ENCODE measurements around the gene OSMR. TPM values are rescaled to one million over a fixed set of nuclear protein-coding genes. Genes with fewer than 3 reads are reported as not detected.

OSMR gene
- total RNA-seq, 1 donor from 2014 or later = 17.4 TPM

DNA sequence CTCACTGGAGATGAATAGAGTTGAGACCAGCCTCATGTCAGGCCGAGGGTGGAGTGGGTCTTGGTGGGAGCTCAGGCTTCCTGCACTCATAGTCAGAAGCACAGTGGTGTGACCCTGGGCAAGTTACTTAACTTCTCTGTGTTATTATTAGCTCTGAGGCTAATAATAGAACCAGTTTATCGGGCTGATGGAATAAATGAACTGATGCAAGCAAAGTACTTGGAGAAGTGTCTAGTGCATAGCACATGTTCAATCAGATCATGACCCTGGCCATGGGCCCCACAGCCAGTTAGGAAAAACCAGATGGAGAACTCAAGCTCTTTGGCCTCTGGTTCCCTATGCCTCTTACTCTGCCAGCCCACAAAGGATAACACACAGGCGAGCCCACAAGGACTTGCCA is 45.3 kb upstream of the OSMR start:
- no peaks in the 10 kb centered on the region for H3K9me3 Mint-ChIP-seq (ENCODE audit: unreplicated experiment)
- no peaks in the 10 kb centered on the region for H3K4me1 Mint-ChIP-seq (ENCODE audit: unreplicated experiment)
- no peak overlapping the region for H3K4me3 Mint-ChIP-seq (ENCODE audit: unreplicated experiment)
- peaks cover 4% of the 10 kb centered on the region for H3K27me3 Mint-ChIP-seq (ENCODE audit: unreplicated experiment)
- no peak for DNase-seq (ENCODE audit: low spot score)
- TF ChIP-seq, protein P1, sequence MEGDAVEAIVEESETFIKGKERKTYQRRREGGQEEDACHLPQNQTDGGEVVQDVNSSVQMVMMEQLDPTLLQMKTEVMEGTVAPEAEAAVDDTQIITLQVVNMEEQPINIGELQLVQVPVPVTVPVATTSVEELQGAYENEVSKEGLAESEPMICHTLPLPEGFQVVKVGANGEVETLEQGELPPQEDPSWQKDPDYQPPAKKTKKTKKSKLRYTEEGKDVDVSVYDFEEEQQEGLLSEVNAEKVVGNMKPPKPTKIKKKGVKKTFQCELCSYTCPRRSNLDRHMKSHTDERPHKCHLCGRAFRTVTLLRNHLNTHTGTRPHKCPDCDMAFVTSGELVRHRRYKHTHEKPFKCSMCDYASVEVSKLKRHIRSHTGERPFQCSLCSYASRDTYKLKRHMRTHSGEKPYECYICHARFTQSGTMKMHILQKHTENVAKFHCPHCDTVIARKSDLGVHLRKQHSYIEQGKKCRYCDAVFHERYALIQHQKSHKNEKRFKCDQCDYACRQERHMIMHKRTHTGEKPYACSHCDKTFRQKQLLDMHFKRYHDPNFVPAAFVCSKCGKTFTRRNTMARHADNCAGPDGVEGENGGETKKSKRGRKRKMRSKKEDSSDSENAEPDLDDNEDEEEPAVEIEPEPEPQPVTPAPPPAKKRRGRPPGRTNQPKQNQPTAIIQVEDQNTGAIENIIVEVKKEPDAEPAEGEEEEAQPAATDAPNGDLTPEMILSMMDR (IDR thresholded peaks at IDR 0.05; ENCODE audit: unreplicated experiment) = no peak
- no peak overlapping the region for H3K27ac Mint-ChIP-seq (ENCODE audit: unreplicated experiment)
- no peaks in the 10 kb centered on the region for H3K36me3 Mint-ChIP-seq (ENCODE audit: low read depth, unreplicated experiment)

DNA sequence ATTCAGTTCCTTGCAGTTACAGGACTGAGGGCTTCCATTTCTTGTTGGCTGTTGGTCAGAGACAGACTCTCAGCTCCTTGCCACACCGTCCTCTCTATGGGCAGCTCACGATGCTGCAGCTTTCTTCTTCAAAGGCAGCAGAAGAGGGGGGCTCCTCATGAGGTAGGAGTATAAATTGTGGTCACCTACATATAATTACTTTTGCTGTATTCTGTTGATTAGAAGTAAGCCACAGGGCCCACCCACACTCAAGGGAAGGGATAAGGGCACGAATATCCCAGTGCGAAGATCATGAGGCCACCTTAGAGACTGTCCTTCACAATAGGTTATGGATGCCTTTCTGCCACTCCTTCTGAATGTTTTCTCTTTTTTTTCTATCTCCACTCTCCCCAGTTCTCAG is 43.7 kb upstream of the OSMR start:
- no peak for DNase-seq (ENCODE audit: low spot score)
- H3K4me1 Mint-ChIP-seq (ENCODE audit: unreplicated experiment) = peaks cover 5% of the 10 kb centered on the region
- TF ChIP-seq, protein P1 (IDR thresholded peaks at IDR 0.05; ENCODE audit: unreplicated experiment) = no peak
- no peak overlapping the region for H3K4me3 Mint-ChIP-seq (ENCODE audit: unreplicated experiment)
- H3K9me3 Mint-ChIP-seq (ENCODE audit: unreplicated experiment) = no peaks in the 10 kb centered on the region
- H3K27ac Mint-ChIP-seq (ENCODE audit: unreplicated experiment) = no peak overlapping the region
- peaks cover 4% of the 10 kb centered on the region for H3K27me3 Mint-ChIP-seq (ENCODE audit: unreplicated experiment)
- H3K36me3 Mint-ChIP-seq (ENCODE audit: low read depth, unreplicated experiment) = no peaks in the 10 kb centered on the region

DNA sequence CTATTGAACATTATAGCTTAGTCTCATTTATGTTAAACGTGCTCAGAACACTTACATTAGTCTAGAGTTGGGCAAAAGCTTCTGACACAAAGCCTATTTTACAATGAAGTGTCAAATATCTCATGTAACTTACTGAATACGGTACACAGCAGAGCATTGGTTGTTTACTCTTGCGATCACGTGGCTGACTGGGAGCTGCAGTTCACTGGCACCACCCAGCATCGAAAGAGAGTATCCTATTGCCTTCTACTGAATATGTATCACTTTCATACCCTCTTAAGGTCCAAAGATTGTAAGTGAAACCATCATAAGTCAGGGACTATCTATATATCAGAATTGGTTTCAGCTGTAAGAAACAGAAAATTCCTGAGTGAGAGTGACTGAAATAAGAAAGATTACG is 42.6 kb upstream of the OSMR start:
- no peak for DNase-seq (ENCODE audit: low spot score)
- Mint-ChIP-seq H3K4me1 (ENCODE audit: unreplicated experiment) (peaks cover 6% of the 10 kb centered on the region), H3K27ac (ENCODE audit: unreplicated experiment) (no peak overlapping the region), H3K27me3 (ENCODE audit: unreplicated experiment) (peaks cover 4% of the 10 kb centered on the region), H3K4me3 (ENCODE audit: unreplicated experiment) (no peak overlapping the region), H3K36me3 (ENCODE audit: low read depth, unreplicated experiment) (no peaks in the 10 kb centered on the region), H3K9me3 (ENCODE audit: unreplicated experiment) (no peaks in the 10 kb centered on the region)
- TF ChIP-seq, protein P1 (IDR thresholded peaks at IDR 0.05; ENCODE audit: unreplicated experiment) = no peak

DNA sequence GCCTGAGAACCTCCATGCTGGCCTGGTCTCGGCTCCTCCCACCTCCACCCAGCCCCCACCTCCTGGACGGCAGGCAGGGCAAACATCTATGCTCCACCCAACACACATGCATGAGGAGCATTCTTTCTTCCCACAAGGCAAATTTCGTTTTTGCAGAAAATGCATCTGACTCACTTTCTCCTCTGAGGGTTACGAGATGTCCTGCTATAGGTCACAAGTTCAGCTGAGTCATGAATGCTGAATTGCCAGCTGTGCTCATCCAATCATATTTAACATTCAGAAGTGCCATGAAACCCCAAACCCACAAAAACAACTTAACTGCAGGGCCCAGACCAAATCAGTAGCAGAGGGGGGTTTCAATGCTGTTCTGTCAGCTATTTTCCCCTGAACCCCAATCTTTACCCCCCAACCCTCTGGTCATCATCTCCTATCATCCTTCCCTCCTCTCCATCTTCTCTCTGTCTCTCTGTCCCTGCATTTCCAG is 39.0 kb upstream of the OSMR start:
- Mint-ChIP-seq H3K27me3 (ENCODE audit: unreplicated experiment) (peaks cover 2% of the 10 kb centered on the region), H3K4me3 (ENCODE audit: unreplicated experiment) (no peak overlapping the region), H3K36me3 (ENCODE audit: low read depth, unreplicated experiment) (no peaks in the 10 kb centered on the region), H3K27ac (ENCODE audit: unreplicated experiment) (no peak overlapping the region), H3K4me1 (ENCODE audit: unreplicated experiment) (peaks cover 6% of the 10 kb centered on the region), H3K9me3 (ENCODE audit: unreplicated experiment) (no peaks in the 10 kb centered on the region)
- TF ChIP-seq, protein P1 (IDR thresholded peaks at IDR 0.05; ENCODE audit: unreplicated experiment) = no peak
- no peak for DNase-seq (ENCODE audit: low spot score)

DNA sequence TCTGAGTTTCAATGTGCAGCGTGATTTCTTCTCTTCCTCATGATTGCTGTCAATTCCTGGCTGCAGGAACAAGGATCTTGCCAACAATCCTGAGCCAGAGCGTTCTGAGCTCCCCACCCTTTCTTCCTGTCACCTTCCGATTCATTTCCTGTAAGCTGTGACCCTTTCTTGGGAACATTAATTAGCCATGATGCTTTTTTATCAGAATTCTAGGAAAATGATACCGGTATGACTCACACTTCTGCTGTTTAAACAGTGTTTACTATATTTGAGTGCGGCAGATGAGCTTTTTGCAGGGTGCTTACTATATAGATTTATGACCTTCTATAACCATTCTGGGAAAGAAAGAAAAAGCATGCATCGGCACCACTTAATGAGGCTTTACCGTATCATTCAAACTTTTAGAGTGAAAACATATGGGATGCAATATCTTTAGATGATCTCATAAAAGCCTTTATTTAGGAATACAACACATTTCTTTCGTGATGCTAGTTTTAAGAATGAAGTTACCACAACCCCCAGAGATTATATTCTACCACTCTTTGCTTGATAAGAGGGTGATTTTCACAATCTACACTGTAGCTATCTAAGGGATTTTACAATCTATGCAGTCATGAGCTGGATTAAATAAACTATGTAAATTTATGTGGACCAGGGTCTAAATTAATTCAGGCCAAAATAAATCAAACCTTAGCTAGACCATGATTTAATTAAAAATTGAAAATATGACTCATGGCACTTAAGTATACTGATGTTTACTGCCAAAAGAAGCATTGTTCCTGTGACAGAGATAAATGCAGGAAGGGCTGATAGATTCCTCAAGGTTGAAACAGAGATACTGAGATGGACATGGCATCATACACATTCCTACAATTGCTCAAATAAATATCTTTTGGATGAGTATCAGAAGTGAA is 38.0 kb upstream of the OSMR start:
- no peaks in the 10 kb centered on the region for H3K9me3 Mint-ChIP-seq (ENCODE audit: unreplicated experiment)
- H3K36me3 Mint-ChIP-seq (ENCODE audit: low read depth, unreplicated experiment) = no peaks in the 10 kb centered on the region
- TF ChIP-seq, protein P1 (IDR thresholded peaks at IDR 0.05; ENCODE audit: unreplicated experiment) = no peak
- H3K27ac Mint-ChIP-seq (ENCODE audit: unreplicated experiment) = no peak overlapping the region
- no peak overlapping the region for H3K4me3 Mint-ChIP-seq (ENCODE audit: unreplicated experiment)
- peaks cover 6% of the 10 kb centered on the region for H3K4me1 Mint-ChIP-seq (ENCODE audit: unreplicated experiment)
- DNase-seq (ENCODE audit: low spot score) = no peak
- no peaks in the 10 kb centered on the region for H3K27me3 Mint-ChIP-seq (ENCODE audit: unreplicated experiment)

Data from endothelial cell (in vitro differentiated cells).